Muscle layer of colon (tissue), 2 donors: Measurements from ENCODE around the gene PSMD2.
A peak's percentile ranks its signal among the peaks of the same experiment; 100 is the strongest.
"Not testable (repeated sequence)": the region's sequence is repeated elsewhere in the genome, so short reads cannot be mapped to it uniquely, and the experiment has no call there.

Experiments used
- H3K27ac ChIP-seq: one replicate; pipeline ENCODE4 v1.7.0; 2013; ENCODE audit warnings: low read depth, mild to moderate bottlenecking, low read length, moderate library complexity
- H3K27me3 ChIP-seq, 2 donors: one replicate each; pipeline ENCODE4 v1.7.0; 2013; ENCODE audit warnings: low read length in 2 of 2, mild to moderate bottlenecking in 2 of 2; ENCODE audit not compliant: insufficient read depth in 2 of 2, control insufficient read depth in 1 of 2
- H3K36me3 ChIP-seq: one replicate; pipeline ENCODE4 v1.7.0; 2013; ENCODE audit warnings: mild to moderate bottlenecking, low read length; ENCODE audit not compliant: insufficient read depth
- H3K4me1 ChIP-seq: one replicate; pipeline ENCODE4 v1.7.0; 2013; ENCODE audit warnings: mild to moderate bottlenecking, low read length; ENCODE audit not compliant: insufficient read depth
- H3K4me3 ChIP-seq, 2 donors: one replicate each; pipeline ENCODE4 v1.7.0; 2013; ENCODE audit warnings: low read length in 2 of 2, low read depth in 1 of 2, mild to moderate bottlenecking in 1 of 2, moderate library complexity in 1 of 2
- H3K9ac ChIP-seq: one replicate; pipeline ENCODE4 v1.7.0; 2013; ENCODE audit warnings: low read length
- H3K9me3 ChIP-seq: one replicate; pipeline ENCODE4 v1.7.0; 2013; ENCODE audit warnings: mild to moderate bottlenecking, low read length
- donor health status: abdominal sarcoma.
- donor health status: Adenocarcinoma of cecum.

PSMD2 gene

DNA sequence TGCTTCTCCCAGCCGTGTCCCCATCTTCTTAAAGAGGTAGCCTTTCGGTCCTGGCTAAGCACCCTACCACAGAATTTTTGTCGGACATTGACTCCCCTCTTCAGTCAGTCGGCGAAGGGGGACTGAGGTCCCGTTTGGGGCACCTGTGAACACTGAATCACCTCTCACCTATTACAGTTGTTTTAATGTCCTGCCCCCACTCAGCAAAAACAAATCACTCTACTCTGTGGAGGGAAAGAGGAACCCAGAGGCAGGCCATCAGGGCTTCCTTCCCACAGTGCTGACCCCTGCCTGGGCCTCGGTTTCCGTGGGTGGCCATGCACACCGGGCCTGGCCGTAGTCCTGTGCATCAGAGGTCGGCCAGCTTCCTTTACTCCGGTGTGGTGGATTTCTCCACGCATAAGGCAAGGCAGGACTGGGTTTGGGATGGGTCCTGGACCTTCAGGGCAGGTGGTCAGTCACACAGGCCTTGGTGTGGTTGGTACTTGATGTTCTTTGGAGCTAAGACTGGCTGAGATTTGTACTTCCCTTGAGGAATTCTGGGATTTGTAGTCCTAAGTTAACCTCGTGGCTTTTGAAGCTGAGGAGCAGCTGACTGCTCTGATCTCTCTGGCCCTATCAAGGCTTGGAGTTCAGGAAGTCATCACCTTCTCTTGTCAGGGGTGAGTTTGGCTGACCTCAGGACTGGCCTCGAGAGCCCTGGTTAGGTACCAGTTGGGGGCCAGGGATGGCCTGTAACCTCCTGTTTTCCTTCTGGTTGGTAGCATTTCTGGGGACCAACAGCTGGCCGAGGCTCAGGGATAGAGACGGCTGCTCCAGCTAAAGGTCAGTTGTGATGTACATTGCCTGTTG, 37.7 kb downstream of the PSMD2 start:
- H3K4me3 ChIP-seq: peak overlapping the region; percentile 82 to 87
- no peaks in the 10 kb centered on the region for H3K9me3 ChIP-seq
- peaks cover 34% of the 10 kb centered on the region for H3K4me1 ChIP-seq
- peak overlapping the region; percentile 98 for H3K9ac ChIP-seq
- H3K36me3 ChIP-seq: peaks cover 44% of the 10 kb centered on the region
- peak overlapping the region; percentile 86 for H3K27ac ChIP-seq
- H3K27me3 ChIP-seq: no peaks in the 10 kb centered on the region

DNA sequence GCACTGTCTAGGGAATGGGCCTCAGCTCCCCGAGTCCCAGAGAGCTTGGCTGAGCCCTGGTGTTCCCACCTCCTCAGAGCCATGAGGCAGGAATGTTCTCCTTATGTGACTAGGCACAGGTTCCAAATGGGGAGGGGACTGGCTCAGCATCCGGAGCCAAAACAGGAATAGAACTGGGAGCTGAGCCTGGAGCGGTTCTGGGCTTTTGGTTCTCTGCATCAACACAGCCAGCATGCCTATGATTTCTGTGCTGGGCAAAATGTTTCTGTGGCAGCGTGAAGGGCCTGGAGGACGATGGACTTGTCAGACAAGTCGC, 38.3 kb downstream of the PSMD2 start, which contains the start of gene FAM131A:
Gene FAM131A, plus strand, starts transcription at position 202 of the 316 bp plus-strand sequence. Its CDS starts 31 bp downstream, at position 233.
- Histone ChIP-seq H3K4me1 (peaks cover 34% of the 10 kb centered on the region), H3K36me3 (peaks cover 43% of the 10 kb centered on the region), H3K4me3 (peak within 1 kb of the TSS; percentile 82 to 87), H3K27ac (peak within 1 kb of the TSS; percentile 86), H3K9me3 (no peaks in the 10 kb centered on the region), H3K27me3 (no peaks in the 10 kb centered on the region), H3K9ac (peak within 1 kb of the TSS; percentile 98)

DNA sequence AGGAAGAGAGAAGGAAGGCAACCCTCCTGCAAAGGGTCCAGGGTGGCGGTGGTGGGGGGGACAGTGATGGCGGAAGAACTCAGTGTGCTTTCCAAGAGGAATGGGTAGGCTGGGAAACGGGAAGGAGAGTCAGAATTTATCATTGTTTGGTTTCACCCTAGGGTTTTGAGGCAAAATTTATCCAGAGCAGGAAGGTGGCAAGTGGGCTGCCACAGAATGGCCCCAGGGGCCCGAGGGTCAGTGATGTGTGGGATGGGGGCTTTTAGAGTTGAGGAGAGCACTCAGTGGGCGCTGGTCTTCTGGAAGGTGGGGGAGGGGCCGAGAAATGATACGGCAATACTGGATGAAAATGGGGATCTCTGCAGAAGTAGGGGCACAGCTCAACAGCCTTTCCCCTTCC, 38.9 kb downstream of the PSMD2 start:
- peaks cover 43% of the 10 kb centered on the region for H3K36me3 ChIP-seq
- H3K27ac ChIP-seq: peak overlapping the region; percentile 86
- H3K4me1 ChIP-seq: peaks cover 34% of the 10 kb centered on the region
- no peaks in the 10 kb centered on the region for H3K9me3 ChIP-seq
- H3K4me3 ChIP-seq: peak overlapping the region in 1 of 2 donors; percentile 87
- H3K9ac ChIP-seq: peak overlapping the region; percentile 98
- H3K27me3 ChIP-seq: no peaks in the 10 kb centered on the region

DNA sequence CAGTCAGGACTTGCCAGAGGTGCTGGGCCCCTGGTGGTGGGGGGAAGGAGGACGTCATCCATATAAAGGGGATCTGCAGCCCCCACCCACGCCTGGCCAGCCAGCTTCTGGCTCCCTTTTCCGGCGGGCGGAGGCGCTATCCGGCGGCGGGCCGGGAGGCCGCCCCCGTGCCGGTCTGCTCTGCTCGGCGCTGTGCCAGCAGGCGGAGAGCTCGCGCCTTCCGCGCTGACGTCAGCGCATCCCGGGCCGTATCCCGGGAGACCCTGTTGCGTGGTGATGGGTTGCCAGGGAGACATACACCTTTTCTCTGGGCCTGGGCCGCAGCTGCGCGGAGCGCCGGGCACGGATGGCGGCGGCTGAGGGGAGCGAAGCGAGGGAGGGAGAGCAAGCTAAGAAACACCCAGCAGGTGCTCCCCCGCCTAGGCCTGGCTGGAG, 39.5 kb downstream of the PSMD2 start:
- Histone ChIP-seq H3K27me3 (no peaks in the 10 kb centered on the region), H3K27ac (peak overlapping the region; percentile 86), H3K9ac (peak overlapping the region; percentile 98), H3K36me3 (peaks cover 43% of the 10 kb centered on the region), H3K4me1 (peaks cover 34% of the 10 kb centered on the region), H3K9me3 (no peaks in the 10 kb centered on the region), H3K4me3 (peak overlapping the region; percentile 62 to 87)

DNA sequence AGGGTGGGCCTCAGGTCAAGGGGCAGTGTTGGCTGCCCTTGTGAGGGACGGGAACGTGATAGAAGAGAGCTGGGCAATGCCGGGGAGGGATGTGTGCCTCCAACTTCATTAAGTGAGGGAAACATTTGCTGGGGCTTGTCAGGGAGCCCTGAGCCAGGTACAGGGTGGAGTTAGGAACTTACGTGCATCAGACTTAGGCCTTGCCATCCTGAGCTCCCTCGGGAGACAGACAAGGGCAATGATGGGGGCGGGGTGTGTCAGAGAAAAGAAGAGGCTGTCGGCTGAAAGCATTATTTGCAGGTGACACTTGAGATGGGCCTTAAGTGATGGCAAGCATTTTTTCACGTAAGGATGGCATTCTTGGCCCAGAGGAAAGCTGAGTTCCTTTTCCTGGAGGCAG, 40.0 kb downstream of the PSMD2 start:
- H3K9ac ChIP-seq: peak overlapping the region; percentile 80

DNA sequence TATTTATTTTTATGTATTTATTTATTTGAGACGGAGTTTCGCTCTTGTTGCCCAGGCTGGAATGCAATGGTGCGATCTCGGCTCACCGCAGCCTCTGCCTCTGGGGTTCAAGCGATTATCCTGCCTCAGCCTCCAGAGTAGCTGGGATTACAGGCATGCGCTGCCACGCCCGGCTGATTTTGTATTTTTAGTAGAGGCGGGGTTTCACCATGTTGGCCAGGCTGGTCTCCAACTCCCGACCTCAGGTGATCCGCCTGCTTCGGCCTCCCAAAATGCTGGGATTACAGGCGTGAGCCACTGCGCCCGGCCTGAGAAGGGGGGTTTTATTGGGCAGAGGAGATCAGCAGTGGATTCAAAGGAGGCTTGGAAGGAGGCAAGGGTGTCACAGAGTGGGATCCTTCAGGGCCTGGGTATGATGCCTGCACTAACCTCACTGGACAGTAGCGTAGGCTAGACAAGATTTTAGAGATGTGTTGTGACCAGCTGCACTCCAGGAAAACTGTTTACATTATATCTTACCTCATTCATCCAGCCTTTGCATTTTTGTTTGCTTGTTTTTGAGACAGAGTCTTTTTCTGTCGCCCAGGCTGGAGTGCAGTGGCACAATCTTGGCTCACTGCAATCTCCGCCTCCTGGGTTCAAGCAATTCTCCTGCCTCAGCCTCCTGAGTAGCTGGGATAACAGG, 40.6 kb downstream of the PSMD2 start:
- H3K4me3 ChIP-seq, H3K9ac ChIP-seq, H3K27me3 ChIP-seq, H3K9me3 ChIP-seq: not testable (repeated sequence)
- Histone ChIP-seq H3K36me3 (peaks cover 40% of the 10 kb centered on the region), H3K27ac (peak overlapping the region; percentile 86), H3K4me1 (peaks cover 34% of the 10 kb centered on the region)

More for the DNA sequence above, 40.0 kb downstream of the PSMD2 start:
- Histone ChIP-seq H3K27ac (peak overlapping the region; percentile 86), H3K4me3 (peak overlapping the region; percentile 62 to 66), H3K36me3 (peaks cover 41% of the 10 kb centered on the region), H3K4me1 (peaks cover 34% of the 10 kb centered on the region), H3K27me3 (no peaks in the 10 kb centered on the region), H3K9me3 (no peaks in the 10 kb centered on the region)

DNA sequence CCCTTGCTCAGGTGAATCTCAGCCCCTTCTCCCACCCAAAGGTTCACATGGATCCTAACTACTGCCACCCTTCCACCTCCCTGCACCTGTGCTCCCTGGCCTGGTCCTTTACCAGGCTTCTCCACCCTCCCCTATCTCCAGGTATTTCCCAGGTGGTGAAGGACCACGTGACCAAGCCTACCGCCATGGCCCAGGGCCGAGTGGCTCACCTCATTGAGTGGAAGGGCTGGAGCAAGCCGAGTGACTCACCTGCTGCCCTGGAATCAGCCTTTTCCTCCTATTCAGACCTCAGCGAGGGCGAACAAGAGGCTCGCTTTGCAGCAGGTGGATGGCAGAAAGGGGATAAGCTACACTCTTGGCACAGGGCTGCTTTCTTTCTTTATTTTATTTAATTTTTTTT, 42.9 kb downstream of the PSMD2 start:
- Histone ChIP-seq H3K4me1 (peaks cover 27% of the 10 kb centered on the region), H3K9ac (no peak overlapping the region), H3K4me3 (no peak overlapping the region), H3K36me3 (peaks cover 44% of the 10 kb centered on the region), H3K27me3 (no peaks in the 10 kb centered on the region), H3K9me3 (no peaks in the 10 kb centered on the region), H3K27ac (no peak overlapping the region)

DNA sequence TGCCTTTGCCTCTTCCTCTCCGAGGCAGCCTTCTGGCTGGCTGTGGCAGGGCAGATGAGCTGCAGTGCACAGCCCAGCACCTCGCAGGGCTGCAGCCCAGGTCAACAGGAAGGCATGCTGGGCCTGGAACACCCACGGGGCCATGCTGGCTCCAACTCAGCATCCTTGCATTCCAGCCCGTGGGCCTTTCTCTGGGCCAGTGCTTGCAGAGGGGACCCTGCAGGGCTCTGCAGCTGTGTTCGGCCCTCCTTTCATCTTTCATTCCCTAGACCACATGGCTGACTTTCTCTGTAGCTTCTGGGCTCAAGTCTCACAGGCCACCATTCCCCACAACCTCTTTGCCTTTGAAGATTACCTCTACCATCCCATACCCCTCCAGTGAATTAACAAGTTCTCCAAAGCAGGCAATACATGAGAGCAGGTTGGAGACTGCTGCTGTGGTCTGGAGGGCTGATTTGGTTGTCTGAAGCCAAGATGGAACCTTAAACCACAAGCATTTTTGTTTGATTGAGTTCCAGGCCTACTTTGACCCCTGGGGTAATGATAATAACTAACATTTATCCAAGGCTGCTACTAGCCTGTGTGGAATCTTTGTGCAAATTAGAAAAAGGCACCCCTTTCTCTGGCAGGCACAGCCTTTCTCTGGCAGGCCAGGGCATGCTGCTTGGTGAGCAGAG, 44.3 kb downstream of the PSMD2 start:
- Histone ChIP-seq H3K4me3 (no peak overlapping the region), H3K36me3 (peaks cover 44% of the 10 kb centered on the region), H3K27ac (no peak overlapping the region), H3K4me1 (peaks cover 13% of the 10 kb centered on the region), H3K27me3 (no peaks in the 10 kb centered on the region), H3K9ac (no peak overlapping the region), H3K9me3 (no peaks in the 10 kb centered on the region)

DNA sequence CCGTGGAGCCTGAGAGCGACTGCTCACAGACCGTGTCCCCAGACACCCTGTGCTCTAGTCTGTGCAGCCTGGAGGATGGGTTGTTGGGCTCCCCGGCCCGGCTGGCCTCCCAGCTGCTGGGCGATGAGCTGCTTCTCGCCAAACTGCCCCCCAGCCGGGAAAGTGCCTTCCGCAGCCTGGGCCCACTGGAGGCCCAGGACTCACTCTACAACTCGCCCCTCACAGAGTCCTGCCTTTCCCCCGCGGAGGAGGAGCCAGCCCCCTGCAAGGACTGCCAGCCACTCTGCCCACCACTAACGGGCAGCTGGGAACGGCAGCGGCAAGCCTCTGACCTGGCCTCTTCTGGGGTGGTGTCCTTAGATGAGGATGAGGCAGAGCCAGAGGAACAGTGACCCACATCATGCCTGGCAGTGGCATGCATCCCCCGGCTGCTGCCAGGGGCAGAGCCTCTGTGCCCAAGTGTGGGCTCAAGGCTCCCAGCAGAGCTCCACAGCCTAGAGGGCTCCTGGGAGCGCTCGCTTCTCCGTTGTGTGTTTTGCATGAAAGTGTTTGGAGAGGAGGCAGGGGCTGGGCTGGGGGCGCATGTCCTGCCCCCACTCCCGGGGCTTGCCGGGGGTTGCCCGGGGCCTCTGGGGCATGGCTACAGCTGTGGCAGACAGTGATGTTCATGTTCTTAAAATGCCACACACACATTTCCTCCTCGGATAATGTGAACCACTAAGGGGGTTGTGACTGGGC, 45.7 kb downstream of the PSMD2 start:
- no peak overlapping the region for H3K9ac ChIP-seq
- H3K9me3 ChIP-seq: no peaks in the 10 kb centered on the region
- H3K4me3 ChIP-seq: no peak overlapping the region
- H3K27ac ChIP-seq: no peak overlapping the region
- peaks cover 44% of the 10 kb centered on the region for H3K36me3 ChIP-seq
- H3K27me3 ChIP-seq: no peaks in the 10 kb centered on the region
- peaks cover 1% of the 10 kb centered on the region for H3K4me1 ChIP-seq

DNA sequence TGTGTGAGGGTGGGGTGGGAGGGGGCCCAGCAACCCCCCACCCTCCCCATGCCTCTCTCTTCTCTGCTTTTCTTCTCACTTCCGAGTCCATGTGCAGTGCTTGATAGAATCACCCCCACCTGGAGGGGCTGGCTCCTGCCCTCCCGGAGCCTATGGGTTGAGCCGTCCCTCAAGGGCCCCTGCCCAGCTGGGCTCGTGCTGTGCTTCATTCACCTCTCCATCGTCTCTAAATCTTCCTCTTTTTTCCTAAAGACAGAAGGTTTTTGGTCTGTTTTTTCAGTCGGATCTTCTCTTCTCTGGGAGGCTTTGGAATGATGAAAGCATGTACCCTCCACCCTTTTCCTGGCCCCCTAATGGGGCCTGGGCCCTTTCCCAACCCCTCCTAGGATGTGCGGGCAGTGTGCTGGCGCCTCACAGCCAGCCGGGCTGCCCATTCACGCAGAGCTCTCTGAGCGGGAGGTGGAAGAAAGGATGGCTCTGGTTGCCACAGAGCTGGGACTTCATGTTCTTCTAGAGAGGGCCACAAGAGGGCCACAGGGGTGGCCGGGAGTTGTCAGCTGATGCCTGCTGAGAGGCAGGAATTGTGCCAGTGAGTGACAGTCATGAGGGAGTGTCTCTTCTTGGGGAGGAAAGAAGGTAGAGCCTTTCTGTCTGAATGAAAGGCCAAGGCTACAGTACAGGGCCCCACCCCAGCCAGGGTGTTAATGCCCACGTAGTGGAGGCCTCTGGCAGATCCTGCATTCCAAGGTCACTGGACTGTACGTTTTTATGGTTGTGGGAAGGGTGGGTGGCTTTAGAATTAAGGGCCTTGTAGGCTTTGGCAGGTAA, 46.5 kb downstream of the PSMD2 start:
- Histone ChIP-seq H3K9ac (no peak overlapping the region), H3K36me3 (peaks cover 44% of the 10 kb centered on the region), H3K27ac (no peak overlapping the region)

More for the DNA sequence above, 46.5 kb downstream of the PSMD2 start:
- H3K4me1 ChIP-seq: no peaks in the 10 kb centered on the region
- H3K27me3 ChIP-seq: no peaks in the 10 kb centered on the region
- H3K9me3 ChIP-seq: no peaks in the 10 kb centered on the region
- H3K4me3 ChIP-seq: no peak overlapping the region
